ENCODE data around the gene C1orf167.

The C1orf167 gene

GRCh38 chr1:11736746-11737639, 25.0 kb upstream of the C1orf167 start:
- FAIRE-seq = no peak

GRCh38 chr1:11738096-11738495, 23.9 kb upstream of the C1orf167 start:
- FAIRE-seq = no peak

GRCh38 chr1:11738783-11739182, 23.2 kb upstream of the C1orf167 start:
- no peak for FAIRE-seq

- FAIRE-seq = no peak
Observed at GRCh38 chr1:11740258-11741192, 21.5 kb upstream of the C1orf167 start.

GRCh38 chr1:11741482-11741881, 20.5 kb upstream of the C1orf167 start:
- FAIRE-seq = no peak

GRCh38 chr1:11741919-11742558, 20.0 kb upstream of the C1orf167 start:
- FAIRE-seq = no peak

GRCh38 chr1:11744287-11744686, 17.7 kb upstream of the C1orf167 start:
- no peak for FAIRE-seq

- no peak for FAIRE-seq
Observed at GRCh38 chr1:11746092-11746491, 15.9 kb upstream of the C1orf167 start.

- FAIRE-seq = no peak
Observed at GRCh38 chr1:11746795-11747487, 15.1 kb upstream of the C1orf167 start.

GRCh38 chr1:11748294-11749202, 13.4 kb upstream of the C1orf167 start:
- FAIRE-seq = no peak

- no peak for FAIRE-seq
Observed at GRCh38 chr1:11749203-11749689, 12.7 kb upstream of the C1orf167 start.

GRCh38 chr1:11749996-11750395, 12.0 kb upstream of the C1orf167 start:
- FAIRE-seq = no peak

GRCh38 chr1:11751087-11751486, 10.9 kb upstream of the C1orf167 start:
- FAIRE-seq = no peak

GRCh38 chr1:11752359-11753088, 9.5 kb upstream of the C1orf167 start:
- FAIRE-seq = no peak

GRCh38 chr1:11753555-11754208, 8.3 kb upstream of the C1orf167 start:
- no peak for FAIRE-seq

GRCh38 chr1:11757047-11757446, 4.9 kb upstream of the C1orf167 start:
- FAIRE-seq = no peak

- FAIRE-seq = no peak
Observed at GRCh38 chr1:11759791-11760190, 2.2 kb upstream of the C1orf167 start.

- no peak for FAIRE-seq
Observed at GRCh38 chr1:11761285-11761684, 708 bp upstream of the C1orf167 start.

GRCh38 chr1:11764115-11764514, 2.1 kb downstream of the C1orf167 start:
- FAIRE-seq = no peak

GRCh38 chr1:11764519-11764918, 2.5 kb downstream of the C1orf167 start:
- FAIRE-seq = no peak
